ENCODE results near the gene PHF21A. TPM values are rescaled to one million over a fixed set of nuclear protein-coding genes. Genes with fewer than 3 reads are reported as not detected.

PHF21A gene
- total and polyA plus RNA-seq, 10 of the 15 experiments (the other 5 are each of a cell fraction or from before 2014, with no cell fraction given), result 2.6 to 37.2 (median 16.0) TPM

- Histone ChIP-seq H4K20me1 (ENCODE audit: control insufficient read depth, insufficient read depth) (peaks cover 6% of the 10 kb centered on the region), H3K4me3 (no peak overlapping the region), H3K27me3 (replicated peaks in 1 of 2; ENCODE audit: control insufficient read depth in 2 of 2, insufficient read depth in 2 of 2, low read length in 1 of 2) (no peaks in the 10 kb centered on the region), H3K9me3 (replicated peaks; ENCODE audit: control insufficient read depth, insufficient read depth, low read length) (no peaks in the 10 kb centered on the region), H2AFZ (ENCODE audit: control insufficient read depth, low read depth, low read length) (no peak overlapping the region), H3K9ac (ENCODE audit: control insufficient read depth, insufficient read depth, low read length) (no peak overlapping the region), H3K79me2 (ENCODE audit: control insufficient read depth, insufficient read depth, low read length) (no peaks in the 10 kb centered on the region), H3K4me2 (ENCODE audit: control insufficient read depth, insufficient read depth) (no peak overlapping the region), H3K27ac (ENCODE audit: control insufficient read depth, insufficient read depth) (no peak overlapping the region), H3K4me1 (ENCODE audit: control insufficient read depth, insufficient read depth, low read length) (peaks cover 53% of the 10 kb centered on the region), H3K36me3 (ENCODE audit: control insufficient read depth in 2 of 2, insufficient read depth in 2 of 2, low read length in 1 of 2) (peaks cover 3 to 12% of the 10 kb centered on the region in 2 experiments; a peak in 2 of 4 replicates)
- DNase-seq (ENCODE audit: low read depth, low spot score) (no peak), ATAC-seq (no peak), FAIRE-seq (no peak)
- CTCF ChIA-PET, result interaction anchor here (1.0 to 3.3 kb wide), 2 partner anchors 33 to 90 kb away, joined by 4 to 20 read pairs; no protein-coding TSS in a partner anchor
- WGBS (ENCODE audit: insufficient coverage, insufficient replicate concordance, low lambda C conversion rate, missing lambda C conversion rate), result 98% methylated on average over 10 of the region's 10 CpGs
- SMC1A ChIA-PET (ENCODE audit: uncharacterized antibody, unreplicated experiment), result interaction anchor here (2.7 to 2.9 kb wide), 3 partner anchors 9 to 34 kb away, joined by 18 to 31 read pairs (median 24); partner anchors contain the start of gene PEX16
- RAD21 ChIA-PET (ENCODE audit: unreplicated experiment), result interaction anchor here (1.8 to 3.2 kb wide), 3 partner anchors 13 to 85 kb away, joined by 6 to 29 read pairs (median 18); partner anchors contain the start of genes CRY2 and PEX16
- intact Hi-C loops (cut with micrococcal nuclease; ENCODE audit: unreplicated experiment), result no loop called here
- no TSS peak for BruUV-seq (replicated peaks)
- TF ChIP-seq ZNF207 (IDR thresholded peaks at IDR 0.05; ENCODE audit: borderline replicate concordance) (no peak), CEBPZ (IDR thresholded peaks at IDR 0.05; ENCODE audit: low read depth, low read length) (no peak), FOS (IDR thresholded peaks at IDR 0.05; ENCODE audit: borderline replicate concordance, extremely low read depth, insufficient read length) (no peak), RAD21 (IDR thresholded peaks at IDR 0.05; ENCODE audit: insufficient read depth, low read depth, low read length) (no peak), ATF3 (IDR thresholded peaks at IDR 0.05; ENCODE audit: borderline replicate concordance, extremely low read depth, low read depth, low read length) (no peak), POLR2AphosphoS5 (IDR thresholded peaks at IDR 0.05; ENCODE audit: low read length) (no peak), PML (IDR thresholded peaks at IDR 0.05; ENCODE audit: low read length) (no peak)
- in situ Hi-C loops (cut with MboI), result no loop called here
- POLR2A ChIA-PET, result interaction anchor here (1.6 to 3.1 kb wide), 4 partner anchors 7 to 75 kb away, joined by 6 to 27 read pairs (median 14); partner anchors contain the start of gene PEX16
Measured at GRCh38 chr11:45931739-45932138, 189.5 kb downstream of the PHF21A start.

Measured in GM12878 (cell line).